Raji (cell line): Measurements from ENCODE around the gene TPD52L2.
A peak's percentile ranks its signal among the peaks of the same experiment; 100 is the strongest.

Experiments used
- POLR2A ChIP-seq: IDR thresholded peaks from 2 replicates; pipeline ENCODE4 v1.6.1; 2011; ENCODE audit warnings: low read depth, low read length, control low read depth; ENCODE audit not compliant: insufficient read depth

Gene TPD52L2

GRCh38 chr20:63860325-63861051, 4.6 kb upstream of the TPD52L2 start:
- no peak for TF ChIP-seq POLR2A

DNA sequence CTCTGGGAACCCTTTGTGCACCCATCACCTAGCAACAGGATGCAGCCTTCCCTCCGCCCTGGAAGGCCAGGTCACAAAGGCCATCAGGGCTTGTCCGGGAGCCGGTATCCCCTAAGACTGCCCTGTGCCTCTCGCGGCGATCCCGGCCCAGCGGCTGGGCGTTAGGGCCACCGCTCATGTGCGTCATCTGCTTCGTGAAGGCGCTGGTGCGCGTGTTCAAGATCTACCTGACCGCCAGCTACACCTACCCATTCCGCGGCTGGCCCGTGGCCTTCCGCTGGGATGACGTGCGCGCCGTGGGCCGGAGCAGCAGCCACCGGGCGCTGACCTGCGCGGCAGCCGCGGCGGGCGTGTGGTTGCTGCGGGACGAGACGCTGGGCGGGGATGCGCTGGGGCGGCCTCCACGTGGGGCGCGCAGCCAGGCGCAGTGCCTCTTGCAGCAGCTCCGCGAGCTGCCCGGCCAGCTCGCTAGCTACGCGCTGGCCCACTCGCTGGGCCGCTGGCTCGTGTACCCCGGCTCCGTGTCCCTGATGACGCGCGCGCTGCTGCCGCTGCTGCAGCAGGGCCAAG, 3.6 kb upstream of the TPD52L2 start, which contains the start of gene ABHD16B:
Gene ABHD16B (plus strand): TSS at position 134 of the 570 bp plus-strand sequence. CDS start 43 bp downstream, at position 177.
- no peak for TF ChIP-seq POLR2A

GRCh38 chr20:63861981-63862901, 2.8 kb upstream of the TPD52L2 start:
- no peak for TF ChIP-seq POLR2A

- TF ChIP-seq POLR2A: no peak
These were observed 1.9 kb upstream of the TPD52L2 start for GRCh38 chr20:63863021-63863797.

DNA sequence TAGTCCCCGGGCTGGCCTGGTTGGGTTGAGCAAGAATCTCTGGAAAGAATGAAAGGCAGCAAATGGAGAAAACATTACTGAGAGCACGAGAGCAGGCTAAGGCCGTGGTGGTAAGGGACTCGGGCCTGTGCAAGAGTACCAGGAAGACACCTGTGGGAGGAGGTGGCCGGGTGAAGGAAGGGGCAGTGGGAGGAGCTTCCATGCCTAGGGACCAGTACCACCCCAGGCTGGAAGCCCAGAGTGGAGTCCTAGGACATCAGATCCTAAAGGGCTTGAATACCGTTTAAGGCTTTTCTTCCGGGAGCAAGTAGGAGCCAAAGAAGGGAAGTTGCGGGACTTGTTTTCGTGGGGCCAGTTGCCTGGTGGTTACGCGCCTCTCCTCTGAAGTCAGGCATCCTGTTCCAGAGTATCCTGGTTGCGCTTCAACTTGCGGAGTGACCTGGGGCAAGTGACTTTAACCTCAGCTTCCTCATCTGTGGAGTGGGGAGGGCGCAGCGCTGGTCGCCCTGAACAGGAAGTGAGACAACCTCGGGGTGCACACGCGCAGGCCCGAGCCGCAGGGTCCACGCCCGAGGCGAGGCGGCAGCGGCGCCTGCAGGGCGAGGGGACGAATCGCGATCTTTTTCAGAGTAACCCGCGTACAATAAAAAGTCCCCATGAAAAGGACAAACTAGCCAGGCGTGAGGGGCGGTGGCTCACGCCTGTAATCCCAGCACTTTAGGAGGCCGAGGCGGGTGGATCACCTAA, 1.1 kb upstream of the TPD52L2 start:
- TF ChIP-seq POLR2A: peak; percentile 79

DNA sequence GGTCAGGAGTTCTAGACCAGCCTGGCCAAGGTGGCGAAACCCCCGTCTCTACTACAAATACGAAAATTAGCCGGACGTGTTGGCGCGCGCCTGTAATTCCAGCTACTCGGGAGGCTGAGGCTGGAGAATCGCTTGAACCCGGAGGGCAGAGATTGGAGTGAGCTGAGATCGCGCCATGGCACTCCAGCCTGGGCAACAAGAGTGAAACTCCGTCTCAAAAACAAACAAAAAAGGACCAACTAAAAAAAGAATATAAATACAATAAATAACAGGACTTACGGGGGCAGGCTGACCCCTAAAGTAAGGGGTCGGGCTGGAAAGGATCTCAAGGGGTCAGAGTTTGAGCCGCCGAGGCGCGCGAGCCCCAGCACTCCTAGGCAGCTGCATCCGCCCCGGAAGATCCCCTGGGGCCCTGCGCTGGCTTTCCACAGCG, 509 bp upstream of the TPD52L2 start:
- TF ChIP-seq POLR2A: no peak

DNA sequence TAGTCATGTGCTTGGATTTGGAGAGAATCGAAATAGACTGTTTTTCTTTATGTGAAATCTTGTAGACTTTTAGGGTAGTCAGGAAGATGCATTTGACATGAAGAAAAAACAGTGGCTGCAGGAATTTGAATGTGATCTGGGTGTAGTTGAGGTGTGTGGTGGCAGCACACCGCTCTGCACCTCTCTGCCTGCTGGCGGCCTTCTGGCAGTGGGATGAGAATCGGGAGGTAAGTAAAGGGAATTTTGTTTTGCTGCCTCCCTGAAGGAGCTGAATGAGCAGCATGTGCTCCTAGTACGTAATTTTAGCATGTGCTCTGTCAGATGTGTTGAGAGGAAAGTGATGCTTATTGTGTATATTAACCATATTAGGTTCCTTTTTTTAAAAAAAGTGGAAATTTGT, 3.2 kb downstream of the TPD52L2 start:
- TF ChIP-seq POLR2A: no peak

GRCh38 chr20:63873477-63873971, 8.5 kb downstream of the TPD52L2 start:
- TF ChIP-seq POLR2A: no peak

DNA sequence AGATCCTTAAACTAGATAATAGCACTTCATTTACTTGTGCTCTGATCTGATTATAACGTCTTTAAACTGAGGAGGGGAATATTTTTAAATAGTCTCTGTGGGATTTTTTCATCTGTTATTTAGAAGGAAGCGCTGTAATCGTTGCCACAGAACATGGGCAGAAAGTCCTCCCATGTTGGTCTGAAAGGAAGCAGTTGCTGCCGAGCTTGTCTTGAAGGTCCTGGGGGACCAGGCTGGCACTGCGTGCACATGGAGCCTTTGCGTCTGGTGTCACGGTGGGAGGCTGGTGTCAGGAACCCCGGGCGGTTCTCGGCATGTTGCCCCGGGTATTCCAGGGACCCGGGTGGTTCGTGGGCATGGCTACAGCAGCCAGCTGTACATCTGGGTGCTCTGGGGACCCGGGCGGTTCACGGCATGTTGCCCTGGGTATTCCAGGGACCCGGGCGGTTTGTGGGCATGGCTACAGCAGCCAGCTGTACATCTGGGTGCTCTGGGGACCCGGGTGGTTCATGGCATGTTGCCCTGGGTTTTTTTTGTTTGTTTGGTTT, 11.5 kb downstream of the TPD52L2 start:
- no peak for TF ChIP-seq POLR2A

GRCh38 chr20:63877755-63878470, 12.8 kb downstream of the TPD52L2 start:
- no peak for TF ChIP-seq POLR2A

DNA sequence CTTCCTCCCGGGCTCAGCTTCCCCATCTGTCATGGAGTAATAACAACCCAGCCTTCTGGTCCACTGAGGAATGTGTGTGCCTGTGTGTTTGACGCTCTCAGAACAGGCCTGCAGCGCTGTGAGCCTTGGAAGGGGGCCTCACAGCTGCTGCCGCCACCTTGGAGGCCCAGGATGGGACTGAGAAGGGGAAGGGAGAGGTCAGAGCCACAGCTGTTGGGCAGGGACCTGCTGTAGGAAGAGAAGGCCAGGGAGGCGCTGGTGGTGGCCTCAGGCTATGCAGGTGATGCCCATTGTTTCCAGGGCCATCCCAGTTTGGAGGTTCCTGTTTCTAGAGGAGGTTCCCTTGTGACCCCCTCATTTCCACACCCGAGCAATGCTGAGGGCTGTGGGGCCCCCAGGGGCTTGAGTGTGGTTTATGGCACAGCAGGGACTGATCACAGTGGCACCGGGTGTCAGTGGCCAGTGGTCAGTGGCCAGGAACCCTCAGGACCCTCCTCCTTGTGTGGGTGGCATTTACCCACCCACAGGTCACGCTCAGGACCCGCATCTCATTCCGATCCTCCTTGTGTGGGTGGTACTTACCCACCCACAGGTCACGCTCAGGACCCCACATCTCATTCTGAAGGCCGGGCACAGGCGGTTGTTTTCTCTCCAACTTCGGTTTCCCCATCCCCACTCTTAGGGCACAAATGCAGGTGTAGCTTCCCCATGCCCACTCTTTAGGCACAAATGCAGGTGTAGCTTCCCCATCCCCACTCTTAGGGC, 14.0 kb downstream of the TPD52L2 start:
- no peak for TF ChIP-seq POLR2A

GRCh38 chr20:63881451-63882226, 16.6 kb downstream of the TPD52L2 start:
- no peak for TF ChIP-seq POLR2A
